ENCODE measurements around the gene HDGF.

Gene HDGF

DNA sequence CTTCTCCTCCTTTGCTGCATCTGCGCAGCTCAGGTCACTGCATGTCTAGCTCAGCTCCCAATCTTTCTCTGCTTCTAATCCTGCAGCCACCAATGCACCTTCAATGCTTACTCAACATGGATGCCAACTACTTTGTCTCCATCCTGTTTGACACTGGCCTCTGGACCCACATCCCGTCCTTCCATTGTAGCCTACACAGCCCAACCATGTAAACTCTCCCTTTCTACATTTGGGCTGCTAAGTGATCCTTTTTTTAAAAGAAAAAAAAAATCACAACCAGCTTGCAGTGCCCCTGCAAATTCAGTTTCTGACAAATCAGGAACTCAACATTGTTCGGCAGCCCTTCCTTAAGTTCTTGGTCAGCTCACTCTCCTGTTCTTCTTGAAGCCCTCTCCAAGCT is 36.6 kb downstream of the HDGF start:
- no peaks in the 10 kb centered on the region for H3K36me3 ChIP-seq (ENCODE audit: insufficient read depth, low read length)
- H3K4me3 ChIP-seq (ENCODE audit: low read length) = no peak overlapping the region
- no peaks in the 10 kb centered on the region for H3K27me3 ChIP-seq (ENCODE audit: insufficient read depth, low read length)
- H3K4me1 ChIP-seq (ENCODE audit: insufficient read depth, low read length) = peaks cover 11% of the 10 kb centered on the region
- H3K9me3 ChIP-seq (ENCODE audit: low read length) = no peaks in the 10 kb centered on the region
- H2AFZ ChIP-seq (ENCODE audit: low read depth, low read length) = no peak overlapping the region

DNA sequence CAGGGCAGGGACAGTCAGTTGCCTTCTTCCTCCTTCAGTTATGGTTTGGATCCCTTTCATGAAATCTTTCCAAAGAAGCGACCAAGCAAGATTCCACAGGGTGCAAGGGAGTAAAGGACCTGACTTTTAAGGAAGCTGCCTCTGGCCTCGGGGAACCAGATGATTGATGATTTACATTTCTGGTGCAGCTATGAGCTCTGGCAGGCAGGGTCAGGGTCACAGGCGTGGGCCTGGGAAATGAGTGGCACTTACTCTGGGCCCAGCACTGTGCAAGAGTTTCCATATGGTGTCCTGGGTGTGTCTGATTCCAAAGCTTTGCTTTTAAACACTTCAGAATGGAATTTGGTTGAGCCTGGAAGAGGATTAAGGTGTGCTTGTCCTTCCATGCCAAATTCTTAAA is 38.8 kb downstream of the HDGF start:
- Histone ChIP-seq H3K27me3 (ENCODE audit: insufficient read depth, low read length) (no peaks in the 10 kb centered on the region), H2AFZ (ENCODE audit: low read depth, low read length) (no peak overlapping the region), H3K9me3 (ENCODE audit: low read length) (no peaks in the 10 kb centered on the region), H3K4me1 (ENCODE audit: insufficient read depth, low read length) (peaks cover 32% of the 10 kb centered on the region), H3K36me3 (ENCODE audit: insufficient read depth, low read length) (no peaks in the 10 kb centered on the region), H3K4me3 (ENCODE audit: low read length) (no peak overlapping the region)

DNA sequence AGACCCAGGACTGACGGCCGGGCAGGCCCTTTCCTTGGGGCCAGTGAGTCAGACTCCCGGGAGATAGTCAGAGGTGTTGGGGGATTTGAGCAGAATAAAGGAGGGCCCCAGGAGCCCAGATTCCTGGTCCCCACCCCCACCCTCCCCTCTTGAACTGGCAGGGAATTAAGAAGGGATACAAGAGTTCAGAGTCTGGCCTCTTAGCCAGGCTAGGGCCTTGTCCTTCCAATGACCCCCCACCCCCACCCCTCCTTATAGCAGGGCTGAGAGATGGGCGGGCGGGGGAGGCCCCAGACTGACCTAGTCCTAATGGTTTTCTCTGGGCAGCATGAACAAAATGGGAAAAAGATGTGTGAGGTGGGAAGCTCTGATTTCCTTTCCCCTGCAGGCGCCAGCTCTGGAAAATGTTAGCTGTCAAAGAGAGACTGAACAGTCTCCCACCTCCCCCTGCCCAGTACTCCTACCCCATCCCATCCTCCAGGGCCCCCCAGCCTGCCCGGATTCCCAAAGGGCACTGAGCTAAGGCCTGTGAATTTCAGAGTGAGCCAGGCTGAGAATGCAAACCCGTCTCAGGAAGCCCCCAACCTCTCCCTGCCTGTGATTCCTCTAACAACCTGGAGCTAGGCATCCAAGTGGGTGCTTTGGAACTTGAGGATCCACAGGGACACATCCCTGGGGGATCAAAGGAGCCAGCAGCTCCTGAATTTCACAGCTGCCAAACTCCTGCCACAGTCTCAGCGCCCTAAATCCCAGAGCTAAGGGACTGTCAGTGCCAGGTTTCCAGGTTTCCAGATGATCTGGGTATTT is 40.3 kb downstream of the HDGF start:
- Histone ChIP-seq H3K9me3 (ENCODE audit: low read length) (no peaks in the 10 kb centered on the region), H2AFZ (ENCODE audit: low read depth, low read length) (no peak overlapping the region), H3K4me1 (ENCODE audit: insufficient read depth, low read length) (peaks cover 46% of the 10 kb centered on the region), H3K27me3 (ENCODE audit: insufficient read depth, low read length) (no peaks in the 10 kb centered on the region), H3K4me3 (ENCODE audit: low read length) (no peak overlapping the region), H3K36me3 (ENCODE audit: insufficient read depth, low read length) (no peaks in the 10 kb centered on the region)

DNA sequence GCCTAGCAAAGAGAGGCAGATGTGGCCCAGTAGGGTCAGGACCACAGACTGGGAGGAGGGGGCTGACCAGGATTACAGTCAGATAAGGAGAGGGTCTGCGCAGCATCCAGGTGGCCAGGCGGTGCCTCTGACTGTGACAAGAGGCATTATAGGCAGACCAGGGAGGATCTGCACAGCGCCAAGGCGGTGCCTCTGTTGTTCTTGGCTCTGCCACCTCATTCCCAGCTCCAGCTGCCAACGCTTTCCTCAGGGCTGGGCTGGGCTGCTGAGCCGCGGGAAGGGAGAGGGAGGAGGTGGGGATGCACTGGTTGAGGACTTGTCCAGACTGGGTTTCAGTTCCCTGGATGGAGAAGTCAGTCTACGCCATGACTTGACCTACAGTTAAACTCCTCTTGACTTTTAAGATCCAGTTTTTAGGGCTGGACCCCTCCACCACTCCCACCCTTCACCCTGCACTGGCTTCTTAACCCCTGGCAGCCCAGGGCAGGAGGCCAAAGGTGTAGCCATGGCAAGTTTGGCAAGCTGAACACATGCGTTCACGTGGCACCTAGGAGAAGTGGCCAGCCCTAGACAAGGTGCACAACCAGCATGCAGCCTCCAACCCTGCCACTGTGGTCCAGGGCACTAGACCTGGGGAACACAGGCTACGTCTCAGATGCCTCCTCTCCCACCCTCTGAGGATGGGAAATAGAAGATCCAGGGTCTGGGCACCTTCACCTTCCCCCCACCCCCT is 41.6 kb downstream of the HDGF start:
- no peak overlapping the region for H2AFZ ChIP-seq (ENCODE audit: low read depth, low read length)
- H3K4me1 ChIP-seq (ENCODE audit: insufficient read depth, low read length) = peaks cover 56% of the 10 kb centered on the region
- H3K9me3 ChIP-seq (ENCODE audit: low read length) = no peaks in the 10 kb centered on the region
- no peaks in the 10 kb centered on the region for H3K27me3 ChIP-seq (ENCODE audit: insufficient read depth, low read length)
- H3K4me3 ChIP-seq (ENCODE audit: low read length) = no peak overlapping the region
- no peaks in the 10 kb centered on the region for H3K36me3 ChIP-seq (ENCODE audit: insufficient read depth, low read length)

DNA sequence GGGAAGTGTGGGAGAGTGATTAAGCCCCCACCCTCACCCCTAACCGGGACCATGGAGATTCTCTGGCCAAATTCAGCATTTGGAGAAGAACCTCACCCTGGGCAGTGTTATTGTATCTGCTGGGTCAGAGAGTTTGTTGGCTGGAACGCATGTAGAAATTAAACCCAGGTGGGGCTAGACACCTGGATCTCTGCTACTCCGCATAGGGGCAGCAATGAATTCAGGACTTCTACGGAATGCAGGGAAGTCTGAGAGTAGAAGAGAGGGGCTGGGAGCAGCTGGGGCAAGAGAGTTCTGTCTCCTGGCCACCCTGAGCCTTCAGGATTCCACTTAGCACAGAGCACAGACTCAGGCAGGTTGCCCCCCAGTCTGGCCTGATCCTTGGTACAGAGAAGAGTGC is 42.4 kb downstream of the HDGF start:
- H2AFZ ChIP-seq (ENCODE audit: low read depth, low read length) = no peak overlapping the region
- H3K36me3 ChIP-seq (ENCODE audit: insufficient read depth, low read length) = no peaks in the 10 kb centered on the region
- no peaks in the 10 kb centered on the region for H3K9me3 ChIP-seq (ENCODE audit: low read length)
- no peaks in the 10 kb centered on the region for H3K27me3 ChIP-seq (ENCODE audit: insufficient read depth, low read length)
- peaks cover 65% of the 10 kb centered on the region for H3K4me1 ChIP-seq (ENCODE audit: insufficient read depth, low read length)
- H3K4me3 ChIP-seq (ENCODE audit: low read length) = no peak overlapping the region

DNA sequence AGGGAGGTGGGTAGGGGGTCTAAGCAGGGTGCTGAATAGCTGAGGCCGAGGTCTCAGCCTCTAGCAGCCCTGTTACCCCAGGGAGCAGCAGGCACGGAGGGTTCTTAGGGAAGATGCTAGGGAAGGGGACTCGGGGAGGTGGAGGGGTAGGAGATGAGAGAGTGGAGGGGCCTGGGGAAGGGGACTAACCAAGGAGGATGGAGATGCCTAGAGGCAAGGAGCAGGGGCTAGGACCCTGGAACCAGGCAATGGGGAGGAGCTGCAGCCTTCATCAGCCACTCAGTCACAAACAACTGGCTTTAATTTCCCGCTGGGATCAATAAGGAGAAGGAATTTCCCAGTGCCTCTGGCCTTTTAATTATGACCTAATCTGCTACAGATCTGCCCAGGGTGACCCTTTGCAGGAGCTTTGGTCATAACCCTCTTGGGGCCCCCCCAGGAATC is 43.2 kb downstream of the HDGF start:
- Histone ChIP-seq H3K9me3 (ENCODE audit: low read length) (no peaks in the 10 kb centered on the region), H2AFZ (ENCODE audit: low read depth, low read length) (no peak overlapping the region), H3K27me3 (ENCODE audit: insufficient read depth, low read length) (no peaks in the 10 kb centered on the region), H3K36me3 (ENCODE audit: insufficient read depth, low read length) (no peaks in the 10 kb centered on the region), H3K4me3 (ENCODE audit: low read length) (no peak overlapping the region), H3K4me1 (ENCODE audit: insufficient read depth, low read length) (peaks cover 72% of the 10 kb centered on the region)

DNA sequence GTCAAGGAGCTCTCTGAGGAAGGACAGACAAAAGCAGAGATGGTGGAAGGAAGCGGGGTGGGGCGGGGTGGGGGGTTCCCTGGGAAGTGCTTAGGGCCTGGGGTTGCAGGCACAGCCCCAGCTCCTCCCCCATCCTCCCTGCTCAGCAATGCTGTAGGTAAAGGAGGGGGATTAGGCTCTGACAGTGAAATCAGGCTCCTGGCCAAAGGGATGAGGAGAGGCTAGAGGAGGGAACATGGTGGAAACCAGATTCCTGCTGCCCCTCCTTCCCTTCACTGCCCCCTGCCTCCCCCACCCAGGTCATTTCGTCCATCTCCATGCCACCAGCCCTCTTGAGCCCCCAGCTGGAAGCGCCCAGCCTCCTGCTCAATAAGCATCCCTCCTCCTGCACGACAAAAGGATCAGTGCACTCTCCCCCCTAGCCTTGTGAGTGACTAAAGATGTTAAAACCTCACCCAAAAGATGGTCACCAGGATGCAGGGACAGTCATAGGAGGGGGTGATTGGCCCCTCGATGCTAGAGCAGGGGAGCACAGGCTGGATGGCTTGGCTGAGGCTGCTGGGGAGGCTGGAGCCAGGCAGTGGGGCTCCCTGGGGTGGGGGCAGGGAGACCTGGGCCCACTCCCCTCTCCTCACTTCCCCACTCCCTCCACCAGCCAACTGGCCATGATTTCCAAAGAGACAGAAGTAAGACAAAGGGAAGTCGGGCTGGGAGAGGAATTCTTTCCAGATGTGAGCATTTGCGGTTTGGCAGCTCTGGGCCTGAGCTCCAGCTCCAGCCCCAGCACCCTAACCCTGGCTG is 43.9 kb downstream of the HDGF start:
- no peaks in the 10 kb centered on the region for H3K9me3 ChIP-seq (ENCODE audit: low read length)
- H3K4me1 ChIP-seq (ENCODE audit: insufficient read depth, low read length) = peaks cover 72% of the 10 kb centered on the region
- peak overlapping the region; percentile 42 for H3K4me3 ChIP-seq (ENCODE audit: low read length)
- no peaks in the 10 kb centered on the region for H3K27me3 ChIP-seq (ENCODE audit: insufficient read depth, low read length)
- peak overlapping the region; percentile 60 for H2AFZ ChIP-seq (ENCODE audit: low read depth, low read length)
- no peaks in the 10 kb centered on the region for H3K36me3 ChIP-seq (ENCODE audit: insufficient read depth, low read length)

DNA sequence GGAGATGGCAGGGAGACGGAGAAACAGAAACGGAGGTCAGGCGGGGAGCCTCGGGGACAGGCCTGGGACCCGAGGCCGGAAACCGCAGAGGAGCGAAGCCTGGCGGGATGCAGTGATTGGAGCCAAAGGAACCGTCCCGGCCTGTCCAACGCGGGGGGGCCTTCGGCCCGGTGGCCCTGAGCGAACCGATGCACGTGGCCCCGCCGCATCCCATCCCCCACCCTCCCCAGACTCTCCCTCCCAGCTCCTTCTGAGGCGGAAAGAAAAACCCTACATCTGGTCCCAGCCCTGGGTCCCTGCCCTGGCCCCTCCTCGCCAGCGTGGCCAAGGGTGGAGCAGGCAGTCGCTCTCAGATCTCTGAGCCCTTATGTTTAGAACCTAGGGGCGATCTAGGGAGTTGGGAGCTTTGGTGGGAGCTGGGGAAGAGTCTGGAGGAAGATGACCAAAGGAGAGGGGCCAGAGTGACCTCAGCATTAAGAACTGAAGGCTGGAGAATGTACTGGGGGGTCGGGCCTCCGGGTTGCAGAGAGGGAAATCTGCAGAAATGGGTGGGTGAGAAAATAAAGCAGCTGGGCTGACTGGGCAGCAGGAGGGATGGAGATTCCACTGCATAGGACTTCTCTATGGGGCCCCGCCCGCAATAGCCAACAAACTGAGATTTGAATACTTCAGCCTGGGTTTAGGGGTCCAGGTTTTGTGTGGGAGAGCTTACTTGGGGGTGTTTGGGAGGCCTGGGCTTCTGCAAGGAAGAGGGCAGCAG is 44.6 kb downstream of the HDGF start:
- peak overlapping the region; percentile 60 for H2AFZ ChIP-seq (ENCODE audit: low read depth, low read length)
- no peaks in the 10 kb centered on the region for H3K9me3 ChIP-seq (ENCODE audit: low read length)
- H3K27me3 ChIP-seq (ENCODE audit: insufficient read depth, low read length) = no peaks in the 10 kb centered on the region
- H3K4me3 ChIP-seq (ENCODE audit: low read length) = peak overlapping the region; percentile 42
- peaks cover 72% of the 10 kb centered on the region for H3K4me1 ChIP-seq (ENCODE audit: insufficient read depth, low read length)
- no peaks in the 10 kb centered on the region for H3K36me3 ChIP-seq (ENCODE audit: insufficient read depth, low read length)

DNA sequence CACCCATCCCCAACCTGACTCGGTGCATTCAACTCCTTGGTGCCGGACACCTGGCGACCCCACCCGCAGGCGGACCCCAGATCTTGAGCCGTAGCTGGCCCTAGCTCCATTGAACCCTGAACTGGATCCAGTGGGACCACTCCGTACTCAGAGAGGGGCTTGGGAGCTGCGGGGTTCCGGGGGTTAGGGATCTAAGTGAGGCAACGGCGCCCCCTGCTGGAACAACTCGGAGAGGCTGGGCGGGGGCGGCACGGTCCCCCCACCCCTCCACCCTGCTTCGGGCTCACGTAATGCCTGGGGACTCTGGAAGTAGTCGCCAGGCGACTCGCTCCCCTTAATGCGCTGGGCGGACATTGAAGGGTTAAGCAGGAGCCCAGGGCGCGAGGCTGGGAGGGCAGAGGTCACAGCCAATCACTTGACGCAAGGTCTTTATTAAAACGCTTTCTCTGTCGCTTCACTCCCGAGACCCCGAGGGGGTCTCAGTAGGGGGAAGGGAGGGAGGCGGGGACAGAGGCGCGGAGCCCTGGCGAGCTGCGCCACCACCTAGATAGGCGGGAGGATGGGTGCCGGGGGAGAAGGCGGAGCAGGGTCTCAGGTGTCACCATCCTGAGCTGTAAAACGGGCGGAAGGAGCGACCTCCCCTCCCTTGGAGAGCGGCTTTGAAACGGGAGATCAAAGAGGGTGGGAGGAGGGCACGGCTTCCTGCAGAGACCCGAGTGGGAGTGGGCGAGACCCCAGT is 45.4 kb downstream of the HDGF start:
- Histone ChIP-seq H3K36me3 (ENCODE audit: insufficient read depth, low read length) (no peaks in the 10 kb centered on the region), H2AFZ (ENCODE audit: low read depth, low read length) (peak overlapping the region; percentile 60), H3K27me3 (ENCODE audit: insufficient read depth, low read length) (no peaks in the 10 kb centered on the region), H3K9me3 (ENCODE audit: low read length) (no peaks in the 10 kb centered on the region), H3K4me3 (ENCODE audit: low read length) (peak overlapping the region; percentile 42), H3K4me1 (ENCODE audit: insufficient read depth, low read length) (peaks cover 72% of the 10 kb centered on the region)

DNA sequence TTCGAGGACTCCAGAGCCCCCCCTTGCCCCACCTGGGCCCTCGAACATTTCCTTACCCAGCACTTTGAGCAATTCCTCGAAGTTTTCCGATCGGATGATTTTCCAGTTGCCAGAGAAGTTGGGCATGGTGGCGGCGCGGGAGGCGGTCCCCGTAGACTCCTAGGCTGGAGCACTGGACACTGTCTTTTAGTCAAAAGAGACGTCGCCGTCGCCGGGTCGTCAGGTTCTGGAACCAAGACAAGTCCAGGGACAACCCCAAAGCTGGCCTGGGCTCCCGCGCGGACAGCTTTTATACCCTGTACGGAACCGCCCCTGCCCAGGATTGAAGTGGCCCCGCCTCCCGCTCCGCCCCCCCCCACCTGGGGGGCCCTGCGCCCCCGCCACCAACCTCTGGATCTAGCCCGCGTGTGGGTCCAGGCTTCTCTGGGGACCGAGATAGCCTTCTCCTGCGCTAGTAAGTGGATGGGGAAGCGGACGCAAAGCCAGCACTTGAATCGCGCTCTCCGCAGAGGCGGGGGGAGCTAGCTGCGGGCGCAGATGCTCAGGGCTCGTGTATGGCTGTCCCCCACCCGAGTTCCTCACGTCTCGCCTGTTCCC is 46.1 kb downstream of the HDGF start, which contains the start of gene CRABP2:
CRABP2 (minus strand) TSS at position 263 of the 597 bp plus-strand sequence; CDS start at position 126, 137 bp downstream.
- no peaks in the 10 kb centered on the region for H3K9me3 ChIP-seq (ENCODE audit: low read length)
- H3K27me3 ChIP-seq (ENCODE audit: insufficient read depth, low read length) = no peaks in the 10 kb centered on the region
- peaks cover 67% of the 10 kb centered on the region for H3K4me1 ChIP-seq (ENCODE audit: insufficient read depth, low read length)
- peak within 1 kb of the TSS; percentile 60 for H2AFZ ChIP-seq (ENCODE audit: low read depth, low read length)
- peak within 1 kb of the TSS; percentile 42 for H3K4me3 ChIP-seq (ENCODE audit: low read length)
- no peaks in the 10 kb centered on the region for H3K36me3 ChIP-seq (ENCODE audit: insufficient read depth, low read length)

DNA sequence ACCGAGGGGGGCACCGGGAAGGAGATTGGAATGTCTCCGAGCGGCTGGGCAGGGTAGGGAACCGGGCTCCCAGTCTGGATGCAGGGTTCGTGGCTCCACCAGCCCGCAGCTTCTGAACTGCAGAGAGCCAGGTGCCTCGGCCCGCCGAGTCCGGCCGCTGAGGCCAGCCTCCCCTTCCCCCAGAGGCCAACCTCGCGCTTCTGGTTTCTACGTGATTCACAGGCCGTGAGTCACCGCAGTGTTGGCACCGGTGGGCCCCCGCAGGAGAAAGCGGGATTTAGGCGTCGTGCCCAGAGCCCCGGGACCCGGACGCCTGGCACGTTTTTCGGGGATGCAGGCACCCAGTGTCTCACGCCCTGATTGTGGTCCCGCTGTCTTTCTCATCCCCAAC is 46.5 kb downstream of the HDGF start:
- Histone ChIP-seq H3K4me1 (ENCODE audit: insufficient read depth, low read length) (peaks cover 62% of the 10 kb centered on the region), H3K36me3 (ENCODE audit: insufficient read depth, low read length) (no peaks in the 10 kb centered on the region), H3K4me3 (ENCODE audit: low read length) (peak overlapping the region; percentile 42), H3K9me3 (ENCODE audit: low read length) (no peaks in the 10 kb centered on the region), H2AFZ (ENCODE audit: low read depth, low read length) (peak overlapping the region; percentile 60), H3K27me3 (ENCODE audit: insufficient read depth, low read length) (no peaks in the 10 kb centered on the region)

Data from neuron (in vitro differentiated cells).